CD4-positive, alpha-beta memory T cell (primary cell): Measurements from ENCODE around the gene METTL6. TPM values are rescaled to one million over a fixed set of nuclear protein-coding genes. Genes with fewer than 3 reads are reported as not detected.
A peak's percentile ranks its signal among the peaks of the same experiment; 100 is the strongest.

Experiments
- CTCF ChIA-PET: fragments of 350-600 bp; sonication (Branson Sonifier 250); formaldehyde crosslinking; loops from one replicate; lab custom pipeline; 2021; ENCODE audit warnings: inconsistent platforms; ENCODE audit not compliant: partially characterized antibody; lab: Charles Lee
- POLR2A ChIA-PET: fragments of 350-600 bp; sonication (Branson Sonifier 250); formaldehyde crosslinking; loops from one replicate; lab custom pipeline; 2021; ENCODE audit not compliant: partially characterized antibody; lab: Charles Lee
- DNase-seq, 5 donors: peaks; one replicate each; pipeline versions ENCODE4 v3.0.0 to v3.0.0-alpha.2; 2020 to 2022; ENCODE audit warnings: mixed read lengths in 1 of 5
- H3K27ac ChIP-seq: one replicate; pipeline ENCODE4 v1.7.0; 2013; ENCODE audit warnings: low read depth, low read length
- H3K27me3 ChIP-seq: 2 replicates; pipeline ENCODE4 v1.7.0; 2013; ENCODE audit warnings: mild to moderate bottlenecking, low read length, moderate library complexity; ENCODE audit not compliant: insufficient read depth
- H3K36me3 ChIP-seq: 2 replicates; pipeline ENCODE4 v1.7.0; 2013; ENCODE audit warnings: mild to moderate bottlenecking, low read length, moderate library complexity; ENCODE audit not compliant: insufficient read depth
- H3K4me1 ChIP-seq: 2 replicates; pipeline ENCODE4 v1.7.0; 2013; ENCODE audit warnings: mild to moderate bottlenecking, low read length, moderate library complexity; ENCODE audit not compliant: insufficient read depth
- H3K4me3 ChIP-seq, 2 donors: one replicate each; pipeline ENCODE4 v1.7.0; 2013; ENCODE audit warnings: low read length in 2 of 2, mild to moderate bottlenecking in 1 of 2
- H3K9me3 ChIP-seq, 2 donors: one replicate each; pipeline ENCODE4 v1.7.0; 2013; ENCODE audit warnings: low read length in 2 of 2, control low read depth in 1 of 2; ENCODE audit not compliant: control insufficient read depth in 1 of 2
- H3K27ac Mint-ChIP-seq, 7 donors: one replicate each; pipeline ENCODE4 v1.8.0; 2020 to 2021; ENCODE audit warnings: mixed read lengths in 7 of 7, mild to moderate bottlenecking in 6 of 7, inconsistent platforms in 3 of 7, moderate library complexity in 3 of 7
- H3K27me3 Mint-ChIP-seq, 2 donors: one replicate each; pipeline ENCODE4 v1.8.0; 2020 to 2021; ENCODE audit warnings: mixed read lengths in 2 of 2
- H3K36me3 Mint-ChIP-seq, 2 donors: one replicate each; pipeline ENCODE4 v1.8.0; 2020 to 2021; ENCODE audit warnings: mixed read lengths in 2 of 2, inconsistent platforms in 1 of 2, mild to moderate bottlenecking in 1 of 2
- H3K4me1 Mint-ChIP-seq, 4 donors: one replicate each; pipeline ENCODE4 v1.8.0; 2020 to 2021; ENCODE audit warnings: mixed read lengths in 4 of 4, mild to moderate bottlenecking in 1 of 4
- H3K4me3 Mint-ChIP-seq, 8 donors: one replicate each; pipeline ENCODE4 v1.8.0; 2020 to 2021; ENCODE audit warnings: mixed read lengths in 8 of 8, mild to moderate bottlenecking in 7 of 8, moderate library complexity in 6 of 8, inconsistent platforms in 3 of 8
- H3K9me3 Mint-ChIP-seq, 8 donors: one replicate each; pipeline ENCODE4 v1.8.0; 2020 to 2021; ENCODE audit warnings: mixed read lengths in 8 of 8, mild to moderate bottlenecking in 5 of 8, inconsistent platforms in 3 of 8, moderate library complexity in 1 of 8
- intact Hi-C: fragments of 100-400 bp; cut with micrococcal nuclease; formaldehyde crosslinking; loops from one replicate; pipeline ENCODE4 v1.15.1; 2023
- polyA plus RNA-seq, 2 donors: library from polyadenylated mRNA; unstranded; fragments of 300-500 nt; fragmentation: Illumina TruSeq; gene quantifications; one replicate each; pipeline ENCODE4 v1.2.3, GENCODE V29; 2021
- total RNA-seq, 2 experiments: library from RNA; stranded (reverse); gene quantifications; one replicate each; pipeline ENCODE4 v1.2.3, GENCODE V29; 2021

Gene METTL6
- total and polyA plus RNA-seq, 4 experiments from 2014 or later = 12.2 to 18.3 (median 17.3) TPM

DNA sequence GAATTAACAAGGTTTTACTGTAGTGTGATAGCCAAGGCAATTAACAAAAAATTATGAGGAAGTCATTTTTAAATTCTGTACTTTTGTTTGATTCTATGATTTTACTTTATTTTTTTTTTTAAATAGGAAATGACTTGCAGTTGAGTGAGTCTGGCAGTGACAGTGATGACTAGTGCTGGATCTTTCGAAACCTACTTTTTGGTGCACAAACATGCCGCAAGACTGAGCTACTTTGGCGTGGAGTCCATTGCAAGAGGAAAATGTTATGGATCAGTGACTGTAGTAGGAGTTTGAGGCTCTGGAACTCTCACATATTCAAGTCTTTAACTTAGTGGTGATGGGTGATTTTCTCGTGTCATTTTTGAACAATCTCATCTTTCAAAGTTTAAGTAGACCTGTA is 11.6 kb upstream of the METTL6 start:
- DNase-seq = no peak
- H3K4me1 Mint-ChIP-seq = peaks cover 10 to 19% (median 15%) of the 10 kb centered on the region in 4 donors
- ChIA-PET CTCF (no interaction called here), POLR2A (no interaction called here)
- H3K36me3 Mint-ChIP-seq = peaks cover 71 to 88% of the 10 kb centered on the region in 2 donors
- Histone ChIP-seq H3K27ac (no peak overlapping the region), H3K4me1 (no peaks in the 10 kb centered on the region), H3K27me3 (no peaks in the 10 kb centered on the region), H3K36me3 (peaks cover 65% of the 10 kb centered on the region), H3K4me3 (no peak overlapping the region), H3K9me3 (no peaks in the 10 kb centered on the region)
- H3K27me3 Mint-ChIP-seq = no peaks in the 10 kb centered on the region
- intact Hi-C loops = no loop called here
- no peak overlapping the region for H3K4me3 Mint-ChIP-seq
- no peaks in the 10 kb centered on the region for H3K9me3 Mint-ChIP-seq
- H3K27ac Mint-ChIP-seq = peak overlapping the region in 2 of 7 donors; percentile 61 to 77

DNA sequence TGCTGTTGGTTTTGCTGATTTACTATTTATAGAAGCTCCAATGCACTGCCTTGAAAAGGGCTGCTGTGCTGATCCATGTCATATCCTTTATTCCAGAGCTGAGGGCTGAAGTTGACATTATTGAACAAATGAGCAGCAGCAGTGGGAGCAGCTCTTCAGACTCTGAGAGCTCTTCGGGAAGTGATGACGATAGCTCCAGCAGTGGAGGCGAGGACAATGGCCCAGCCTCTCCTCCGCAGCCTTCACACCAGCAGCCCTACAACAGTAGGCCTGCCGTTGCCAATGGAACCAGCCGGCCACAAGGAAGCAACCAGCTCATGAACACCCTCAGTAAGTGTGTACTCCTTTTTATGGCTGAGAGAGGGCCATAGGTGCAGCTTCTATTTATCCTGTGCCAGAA is 8.9 kb upstream of the METTL6 start:
- no peaks in the 10 kb centered on the region for H3K27me3 Mint-ChIP-seq
- POLR2A ChIA-PET = interaction anchor here (0.9 kb wide), 1 partner anchor 8 kb away, joined by 3 read pairs; no protein-coding TSS in a partner anchor
- no peaks in the 10 kb centered on the region for H3K9me3 Mint-ChIP-seq
- DNase-seq = no peak
- peaks cover 14 to 27% (median 22%) of the 10 kb centered on the region in 4 donors for H3K4me1 Mint-ChIP-seq
- no peak overlapping the region for H3K27ac ChIP-seq
- CTCF ChIA-PET = no interaction called here
- peaks cover 13% of the 10 kb centered on the region for H3K4me1 ChIP-seq
- H3K27me3 ChIP-seq = no peaks in the 10 kb centered on the region
- H3K9me3 ChIP-seq = no peaks in the 10 kb centered on the region
- H3K4me3 ChIP-seq = no peak overlapping the region
- no peak overlapping the region for H3K4me3 Mint-ChIP-seq
- peaks cover 66% of the 10 kb centered on the region for H3K36me3 ChIP-seq
- H3K36me3 Mint-ChIP-seq = peaks cover 64 to 86% of the 10 kb centered on the region in 2 donors
- H3K27ac Mint-ChIP-seq = peak overlapping the region in 3 of 7 donors; percentile 43 to 65 (median 59)
- intact Hi-C loops = no loop called here

DNA sequence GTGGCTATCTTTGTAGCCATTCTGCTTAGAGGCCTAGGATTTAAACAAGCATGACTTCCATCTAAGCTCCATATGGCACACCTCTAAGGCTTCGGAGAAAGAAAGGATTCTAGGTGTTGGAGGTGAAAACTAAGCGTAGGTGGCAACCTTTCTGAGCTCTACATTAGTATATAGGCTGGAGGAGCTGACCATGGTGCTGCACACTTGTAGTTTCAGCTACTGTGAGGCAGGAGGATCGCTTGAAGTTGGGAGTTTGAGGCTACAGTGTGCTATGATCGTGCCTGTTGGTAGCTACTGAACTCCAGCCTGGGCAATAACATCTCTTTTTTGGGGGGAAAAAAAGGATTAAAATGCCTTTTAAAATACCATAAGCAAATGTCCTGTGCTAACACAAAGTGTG is 7.4 kb upstream of the METTL6 start:
- peaks cover 58 to 82% of the 10 kb centered on the region in 2 donors for H3K36me3 Mint-ChIP-seq
- no peaks in the 10 kb centered on the region for H3K27me3 Mint-ChIP-seq
- peaks cover 26% of the 10 kb centered on the region for H3K4me1 ChIP-seq
- no peak overlapping the region for H3K4me3 ChIP-seq
- CTCF ChIA-PET = interaction anchor here (1.5 to 1.6 kb wide), 2 partner anchors 10 to 27 kb away, joined by 3 to 5 read pairs; no protein-coding TSS in a partner anchor
- H3K9me3 ChIP-seq = no peaks in the 10 kb centered on the region
- no peak overlapping the region for H3K27ac ChIP-seq
- H3K9me3 Mint-ChIP-seq = no peaks in the 10 kb centered on the region
- H3K36me3 ChIP-seq = peaks cover 58% of the 10 kb centered on the region
- no peak for DNase-seq
- intact Hi-C loops = no loop called here
- no peaks in the 10 kb centered on the region for H3K27me3 ChIP-seq
- no peak overlapping the region for H3K4me3 Mint-ChIP-seq
- POLR2A ChIA-PET = no interaction called here
- H3K27ac Mint-ChIP-seq = peak overlapping the region in 2 of 7 donors; percentile 11 to 64
- peaks cover 11 to 26% (median 22%) of the 10 kb centered on the region in 4 donors for H3K4me1 Mint-ChIP-seq

GRCh38 chr3:15433531-15433930 is 6.2 kb upstream of the METTL6 start:
- no peaks in the 10 kb centered on the region for H3K9me3 ChIP-seq
- intact Hi-C loops = no loop called here
- H3K36me3 ChIP-seq = peaks cover 47% of the 10 kb centered on the region
- no peak overlapping the region for H3K27ac ChIP-seq
- H3K4me3 Mint-ChIP-seq = no peak overlapping the region
- H3K27me3 ChIP-seq = no peaks in the 10 kb centered on the region
- H3K4me1 Mint-ChIP-seq = peaks cover 15 to 35% (median 30%) of the 10 kb centered on the region in 4 donors
- ChIA-PET CTCF (interaction anchor here (0.7 to 1.6 kb wide), 4 partner anchors 11 to 230 kb away, joined by 3 to 5 read pairs (median 4); no protein-coding TSS in a partner anchor), POLR2A (interaction anchor here (0.9 kb wide), 1 partner anchor 10 kb away, joined by 3 read pairs; no protein-coding TSS in a partner anchor)
- H3K4me3 ChIP-seq = no peak overlapping the region
- H3K27ac Mint-ChIP-seq = no peak overlapping the region
- no peaks in the 10 kb centered on the region for H3K27me3 Mint-ChIP-seq
- peaks cover 39% of the 10 kb centered on the region for H3K4me1 ChIP-seq
- no peak for DNase-seq
- peaks cover 46 to 76% of the 10 kb centered on the region in 2 donors for H3K36me3 Mint-ChIP-seq
- no peaks in the 10 kb centered on the region for H3K9me3 Mint-ChIP-seq

GRCh38 chr3:15431256-15431837 is 4.0 kb upstream of the METTL6 start:
- Histone ChIP-seq H3K4me3 (no peak overlapping the region), H3K36me3 (peaks cover 37% of the 10 kb centered on the region), H3K4me1 (peaks cover 48% of the 10 kb centered on the region), H3K27ac (no peak overlapping the region), H3K27me3 (no peaks in the 10 kb centered on the region), H3K9me3 (no peaks in the 10 kb centered on the region)
- POLR2A ChIA-PET = no interaction called here
- H3K27ac Mint-ChIP-seq = peak overlapping the region in 6 of 7 donors; percentile 8 to 83 (median 52)
- H3K27me3 Mint-ChIP-seq = no peaks in the 10 kb centered on the region
- peaks cover 27 to 57% (median 45%) of the 10 kb centered on the region in 4 donors for H3K4me1 Mint-ChIP-seq
- intact Hi-C loops = no loop called here
- peak overlapping the region in 2 of 8 donors; percentile 44 to 48 for H3K4me3 Mint-ChIP-seq
- no peaks in the 10 kb centered on the region for H3K9me3 Mint-ChIP-seq
- DNase-seq = no peak
- peaks cover 32 to 74% of the 10 kb centered on the region in 2 donors for H3K36me3 Mint-ChIP-seq
- CTCF ChIA-PET = interaction anchor here (1.1 to 2.4 kb wide), 2 partner anchors 125 to 129 kb away, joined by 3 to 6 read pairs; no protein-coding TSS in a partner anchor

- no peak overlapping the region for H3K27ac ChIP-seq
- H3K27ac Mint-ChIP-seq = peak overlapping the region in 3 of 7 donors; percentile 54 to 83 (median 66)
- POLR2A ChIA-PET = no interaction called here
- peak overlapping the region in 1 of 8 donors; percentile 36 for H3K4me3 Mint-ChIP-seq
- H3K9me3 Mint-ChIP-seq = no peaks in the 10 kb centered on the region
- peaks cover 30% of the 10 kb centered on the region for H3K36me3 ChIP-seq
- H3K27me3 ChIP-seq = no peaks in the 10 kb centered on the region
- no peak overlapping the region for H3K4me3 ChIP-seq
- H3K4me1 ChIP-seq = peaks cover 55% of the 10 kb centered on the region
- no peak for DNase-seq
- H3K4me1 Mint-ChIP-seq = peaks cover 30 to 64% (median 52%) of the 10 kb centered on the region in 4 donors
- no peaks in the 10 kb centered on the region for H3K27me3 Mint-ChIP-seq
- peaks cover 28 to 69% of the 10 kb centered on the region in 2 donors for H3K36me3 Mint-ChIP-seq
- intact Hi-C loops = no loop called here
- H3K9me3 ChIP-seq = no peaks in the 10 kb centered on the region
- CTCF ChIA-PET = interaction anchor here (1.1 to 2.4 kb wide), 2 partner anchors 126 to 130 kb away, joined by 3 to 6 read pairs; no protein-coding TSS in a partner anchor
Observed at GRCh38 chr3:15430624-15431023, 3.3 kb upstream of the METTL6 start.

- peak overlapping the region; percentile 99 for H3K4me3 ChIP-seq
- Mint-ChIP-seq H3K36me3 (peaks cover 27 to 64% of the 10 kb centered on the region in 2 donors), H3K4me3 (peak overlapping the region; percentile 88 to 99 (median 98)), H3K27ac (peak overlapping the region; percentile 83 to 98 (median 97)), H3K27me3 (no peaks in the 10 kb centered on the region), H3K9me3 (no peaks in the 10 kb centered on the region), H3K4me1 (peaks cover 35 to 75% (median 60%) of the 10 kb centered on the region in 4 donors)
- intact Hi-C loops = loop anchor here (5.0 kb wide), 1 partner anchor 838 kb away; the partner anchor contains the start of gene OXNAD1
- ChIA-PET CTCF (interaction anchor here (0.8 to 1.1 kb wide), 2 partner anchors 129 to 162 kb away, joined by 3 to 4 read pairs; no protein-coding TSS in a partner anchor), POLR2A (no interaction called here)
- peaks cover 14% of the 10 kb centered on the region for H3K36me3 ChIP-seq
- H3K9me3 ChIP-seq = no peaks in the 10 kb centered on the region
- no peaks in the 10 kb centered on the region for H3K27me3 ChIP-seq
- H3K27ac ChIP-seq = peak overlapping the region; percentile 89
- no peak for DNase-seq
- H3K4me1 ChIP-seq = peaks cover 55% of the 10 kb centered on the region
Observed at GRCh38 chr3:15429080-15429479, 1.7 kb upstream of the METTL6 start.
